Stromal cell of bone marrow (primary cell): ENCODE data around the gene ZNF211.

Experiments used
- DNase-seq: peaks from one replicate; pipeline ENCODE4 v3.0.0-alpha.2; 2012; ENCODE audit warnings: low read depth

ZNF211 gene

GRCh38 chr19:57656346-57656745 lies 23.4 kb downstream of the ZNF211 start:
- no peak for DNase-seq

- DNase-seq: peak; percentile 36
Observed at GRCh38 chr19:57664269-57665127, 31.5 kb downstream of the ZNF211 start.

- DNase-seq: no peak
Observed at GRCh38 chr19:57665261-57665806, 32.4 kb downstream of the ZNF211 start.

GRCh38 chr19:57667228-57667627 lies 34.3 kb downstream of the ZNF211 start:
- DNase-seq: no peak

GRCh38 chr19:57668635-57669034 lies 35.7 kb downstream of the ZNF211 start, which contains the start of gene ZSCAN4:
Gene ZSCAN4 (plus strand): TSS chr19:57668935. CDS start chr19:57676146, 7,211 bp downstream.
- no peak for DNase-seq

GRCh38 chr19:57671124-57671895 lies 38.3 kb downstream of the ZNF211 start:
- DNase-seq: no peak

GRCh38 chr19:57672466-57672865 lies 39.5 kb downstream of the ZNF211 start:
- no peak for DNase-seq

- DNase-seq: peak; percentile 56
Observed at GRCh38 chr19:57675881-57676280, 42.9 kb downstream of the ZNF211 start.

GRCh38 chr19:57682226-57682766 lies 49.3 kb downstream of the ZNF211 start:
- no peak for DNase-seq

- no peak for DNase-seq
Observed at GRCh38 chr19:57686727-57687126, 53.8 kb downstream of the ZNF211 start.

GRCh38 chr19:57687363-57688010 lies 54.5 kb downstream of the ZNF211 start:
- no peak for DNase-seq

- DNase-seq: no peak
Observed at GRCh38 chr19:57688011-57688763, 55.2 kb downstream of the ZNF211 start.

- no peak for DNase-seq
Observed at GRCh38 chr19:57689750-57690149, 56.8 kb downstream of the ZNF211 start.
